BLaER1 treated with 17β-estradiol and CSF1 and Interleukin-3, amounts not matched to agents 10 nM and 100 nM (cell line): Measurements from ENCODE around the gene GPC5.

Source experiments
- H3K27ac ChIP-seq, 11 experiments: shearing (Covaris generic); formaldehyde crosslinking; 2 replicates each; pipeline ENCODE4 v1.8.1; 2022
- H3K27me3 ChIP-seq, 11 experiments: shearing (Covaris generic); formaldehyde crosslinking; 2 replicates each; pipeline ENCODE4 v1.8.1; 2022
- H3K36me3 ChIP-seq, 11 experiments: shearing (Covaris generic); formaldehyde crosslinking; 2 replicates each; pipeline ENCODE4 v1.8.1; 2022
- H3K4me1 ChIP-seq, 10 experiments: shearing (Covaris generic); formaldehyde crosslinking; 2 replicates each; pipeline ENCODE4 v1.8.1; 2022
- H3K4me2 ChIP-seq, 11 experiments: shearing (Covaris generic); formaldehyde crosslinking; 2 replicates each; pipeline ENCODE4 v1.8.1; 2022
- H3K4me3 ChIP-seq, 10 experiments: shearing (Covaris generic); formaldehyde crosslinking; 2 replicates each; pipeline ENCODE4 v1.8.1; 2022
- H3K9ac ChIP-seq, 11 experiments: shearing (Covaris generic); formaldehyde crosslinking; 2 replicates each; pipeline ENCODE4 v1.8.1; 2022
- H3K9me3 ChIP-seq, 11 experiments: shearing (Covaris generic); formaldehyde crosslinking; replicated peaks in 1 of 11; 2 replicates each; pipeline ENCODE4 v1.8.1; 2022
- H4K20me1 ChIP-seq, 11 experiments: shearing (Covaris generic); formaldehyde crosslinking; 2 replicates each; pipeline ENCODE4 v1.8.1; 2022
- Cebpa-rat ChIP-seq, 11 experiments: shearing (Covaris generic); IDR thresholded peaks; 2 replicates each; pipeline ENCODE4 v1.8.1; 2022

Gene GPC5

GRCh38 chr13:92626274-92626673, 1227.9 kb downstream of the GPC5 start:
- Histone ChIP-seq H3K4me2 (no peak overlapping the region), H3K27me3 (no peaks in the 10 kb centered on the region), H3K9ac (no peak overlapping the region), H3K27ac (no peak overlapping the region), H3K9me3 (no peaks in the 10 kb centered on the region), H4K20me1 (no peaks in the 10 kb centered on the region), H3K4me3 (no peak overlapping the region), H3K36me3 (no peaks in the 10 kb centered on the region), H3K4me1 (no peaks in the 10 kb centered on the region)
- no peak for TF ChIP-seq Cebpa-rat (IDR thresholded peaks at IDR 0.05)

GRCh38 chr13:92640936-92641335, 1242.5 kb downstream of the GPC5 start:
- Histone ChIP-seq H3K27ac (no peak overlapping the region), H3K4me3 (no peak overlapping the region), H3K4me1 (no peaks in the 10 kb centered on the region), H4K20me1 (no peaks in the 10 kb centered on the region), H3K9me3 (no peaks in the 10 kb centered on the region), H3K27me3 (no peaks in the 10 kb centered on the region), H3K9ac (no peak overlapping the region), H3K4me2 (no peak overlapping the region), H3K36me3 (no peaks in the 10 kb centered on the region)
- TF ChIP-seq Cebpa-rat (IDR thresholded peaks at IDR 0.05), result no peak

- H3K4me1 ChIP-seq, result no peaks in the 10 kb centered on the region
- H3K9ac ChIP-seq, result no peak overlapping the region
- no peaks in the 10 kb centered on the region for H3K27me3 ChIP-seq
- no peaks in the 10 kb centered on the region for H4K20me1 ChIP-seq
- H3K4me2 ChIP-seq, result no peak overlapping the region
- TF ChIP-seq Cebpa-rat (IDR thresholded peaks at IDR 0.05), result no peak
- no peaks in the 10 kb centered on the region for H3K9me3 ChIP-seq
- H3K36me3 ChIP-seq, result no peaks in the 10 kb centered on the region
- H3K27ac ChIP-seq, result no peak overlapping the region
- H3K4me3 ChIP-seq, result no peak overlapping the region
Observed at GRCh38 chr13:92649140-92649813, 1250.9 kb downstream of the GPC5 start.

GRCh38 chr13:92656103-92656502, 1257.7 kb downstream of the GPC5 start:
- no peak for TF ChIP-seq Cebpa-rat (IDR thresholded peaks at IDR 0.05)
- Histone ChIP-seq H3K4me1 (no peaks in the 10 kb centered on the region), H3K9ac (no peak overlapping the region), H3K4me3 (no peak overlapping the region), H3K36me3 (no peaks in the 10 kb centered on the region), H3K27me3 (no peaks in the 10 kb centered on the region), H3K4me2 (no peak overlapping the region), H4K20me1 (no peaks in the 10 kb centered on the region), H3K9me3 (no peaks in the 10 kb centered on the region), H3K27ac (no peak overlapping the region)

- TF ChIP-seq Cebpa-rat (IDR thresholded peaks at IDR 0.05), result no peak
Observed at GRCh38 chr13:92656648-92657047, 1258.2 kb downstream of the GPC5 start.

GRCh38 chr13:92657565-92657964, 1259.1 kb downstream of the GPC5 start:
- H3K4me1 ChIP-seq, result no peaks in the 10 kb centered on the region
- H4K20me1 ChIP-seq, result no peaks in the 10 kb centered on the region
- H3K4me2 ChIP-seq, result no peak overlapping the region
- H3K4me3 ChIP-seq, result no peak overlapping the region
- no peaks in the 10 kb centered on the region for H3K36me3 ChIP-seq
- TF ChIP-seq Cebpa-rat (IDR thresholded peaks at IDR 0.05), result no peak
- no peaks in the 10 kb centered on the region for H3K27me3 ChIP-seq
- H3K9me3 ChIP-seq, result no peaks in the 10 kb centered on the region
- no peak overlapping the region for H3K27ac ChIP-seq
- no peak overlapping the region for H3K9ac ChIP-seq

More at GRCh38 chr13:92656648-92657047, 1258.2 kb downstream of the GPC5 start:
- H3K27me3 ChIP-seq, result no peaks in the 10 kb centered on the region
- no peak overlapping the region for H3K9ac ChIP-seq
- H3K4me1 ChIP-seq, result no peaks in the 10 kb centered on the region
- H3K9me3 ChIP-seq, result no peaks in the 10 kb centered on the region
- H4K20me1 ChIP-seq, result no peaks in the 10 kb centered on the region
- no peak overlapping the region for H3K4me2 ChIP-seq
- no peak overlapping the region for H3K27ac ChIP-seq
- H3K36me3 ChIP-seq, result no peaks in the 10 kb centered on the region
- H3K4me3 ChIP-seq, result no peak overlapping the region

GRCh38 chr13:92658293-92658692, 1259.9 kb downstream of the GPC5 start:
- TF ChIP-seq Cebpa-rat (IDR thresholded peaks at IDR 0.05), result no peak
- Histone ChIP-seq H3K36me3 (no peaks in the 10 kb centered on the region), H3K27ac (no peak overlapping the region), H3K27me3 (no peaks in the 10 kb centered on the region), H4K20me1 (no peaks in the 10 kb centered on the region), H3K4me2 (no peak overlapping the region), H3K4me1 (no peaks in the 10 kb centered on the region), H3K9ac (no peak overlapping the region), H3K9me3 (no peaks in the 10 kb centered on the region), H3K4me3 (no peak overlapping the region)

- H3K9me3 ChIP-seq, result no peaks in the 10 kb centered on the region
- no peaks in the 10 kb centered on the region for H3K4me1 ChIP-seq
- no peaks in the 10 kb centered on the region for H4K20me1 ChIP-seq
- no peaks in the 10 kb centered on the region for H3K36me3 ChIP-seq
- no peak overlapping the region for H3K4me2 ChIP-seq
- no peak overlapping the region for H3K9ac ChIP-seq
- no peak overlapping the region for H3K4me3 ChIP-seq
- H3K27me3 ChIP-seq, result no peaks in the 10 kb centered on the region
- no peak for TF ChIP-seq Cebpa-rat (IDR thresholded peaks at IDR 0.05)
- no peak overlapping the region for H3K27ac ChIP-seq
Observed at GRCh38 chr13:92661406-92661805, 1263.0 kb downstream of the GPC5 start.

GRCh38 chr13:92668157-92668556, 1269.7 kb downstream of the GPC5 start:
- Histone ChIP-seq H3K27me3 (no peaks in the 10 kb centered on the region), H3K4me1 (no peaks in the 10 kb centered on the region), H3K9ac (no peak overlapping the region), H3K36me3 (no peaks in the 10 kb centered on the region), H3K9me3 (no peaks in the 10 kb centered on the region), H4K20me1 (no peaks in the 10 kb centered on the region), H3K4me3 (no peak overlapping the region), H3K27ac (no peak overlapping the region), H3K4me2 (no peak overlapping the region)
- no peak for TF ChIP-seq Cebpa-rat (IDR thresholded peaks at IDR 0.05)

- no peak overlapping the region for H3K4me2 ChIP-seq
- H3K9me3 ChIP-seq, result no peaks in the 10 kb centered on the region
- H3K4me1 ChIP-seq, result no peaks in the 10 kb centered on the region
- no peaks in the 10 kb centered on the region for H3K27me3 ChIP-seq
- TF ChIP-seq Cebpa-rat (IDR thresholded peaks at IDR 0.05), result no peak
- H3K4me3 ChIP-seq, result no peak overlapping the region
- H4K20me1 ChIP-seq, result no peaks in the 10 kb centered on the region
- no peaks in the 10 kb centered on the region for H3K36me3 ChIP-seq
- H3K9ac ChIP-seq, result no peak overlapping the region
- H3K27ac ChIP-seq, result no peak overlapping the region
Observed at GRCh38 chr13:92670096-92670495, 1271.7 kb downstream of the GPC5 start.
